Tibial nerve (tissue), 4 donors: Measurements from ENCODE around the gene APOL2.

Source experiments
- EP300 ChIP-seq, 2 donors: sonication (generic); formaldehyde crosslinking; IDR thresholded peaks; one replicate each; pipeline ENCODE4 v1.6.1; 2017; ENCODE audit warnings: antibody characterized with exemption in 2 of 2, mild to moderate bottlenecking in 1 of 2
- POLR2A ChIP-seq, 2 donors: fragments of 450-650 bp; IDR thresholded peaks; one replicate each; pipeline ENCODE4 v1.6.1; 2017; ENCODE audit warnings: antibody characterized with exemption in 2 of 2, mild to moderate bottlenecking in 2 of 2, moderate library complexity in 2 of 2
- TF ChIP-seq, protein P1 (sequence below), 5 experiments: fragments of 200-600 bp in 3 of 5; fragments of 450-650 bp in 2 of 5; sonication (generic) in 3 of 5; IDR thresholded peaks; one replicate each; pipeline ENCODE4 v1.5.1; 2016 to 2019; ENCODE audit warnings: antibody characterized with exemption in 5 of 5, mild to moderate bottlenecking in 3 of 5, moderate library complexity in 2 of 5

GRCh38 chr22:36227806-36228205 is 11.5 kb downstream of the APOL2 start:
- TF ChIP-seq, protein P1, sequence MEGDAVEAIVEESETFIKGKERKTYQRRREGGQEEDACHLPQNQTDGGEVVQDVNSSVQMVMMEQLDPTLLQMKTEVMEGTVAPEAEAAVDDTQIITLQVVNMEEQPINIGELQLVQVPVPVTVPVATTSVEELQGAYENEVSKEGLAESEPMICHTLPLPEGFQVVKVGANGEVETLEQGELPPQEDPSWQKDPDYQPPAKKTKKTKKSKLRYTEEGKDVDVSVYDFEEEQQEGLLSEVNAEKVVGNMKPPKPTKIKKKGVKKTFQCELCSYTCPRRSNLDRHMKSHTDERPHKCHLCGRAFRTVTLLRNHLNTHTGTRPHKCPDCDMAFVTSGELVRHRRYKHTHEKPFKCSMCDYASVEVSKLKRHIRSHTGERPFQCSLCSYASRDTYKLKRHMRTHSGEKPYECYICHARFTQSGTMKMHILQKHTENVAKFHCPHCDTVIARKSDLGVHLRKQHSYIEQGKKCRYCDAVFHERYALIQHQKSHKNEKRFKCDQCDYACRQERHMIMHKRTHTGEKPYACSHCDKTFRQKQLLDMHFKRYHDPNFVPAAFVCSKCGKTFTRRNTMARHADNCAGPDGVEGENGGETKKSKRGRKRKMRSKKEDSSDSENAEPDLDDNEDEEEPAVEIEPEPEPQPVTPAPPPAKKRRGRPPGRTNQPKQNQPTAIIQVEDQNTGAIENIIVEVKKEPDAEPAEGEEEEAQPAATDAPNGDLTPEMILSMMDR (IDR thresholded peaks at IDR 0.05), result no peak
- TF ChIP-seq EP300 (IDR thresholded peaks at IDR 0.05) (no peak), POLR2A (IDR thresholded peaks at IDR 0.05) (no peak)
